Measurements from ENCODE around the gene RGS13.

Gene RGS13

DNA sequence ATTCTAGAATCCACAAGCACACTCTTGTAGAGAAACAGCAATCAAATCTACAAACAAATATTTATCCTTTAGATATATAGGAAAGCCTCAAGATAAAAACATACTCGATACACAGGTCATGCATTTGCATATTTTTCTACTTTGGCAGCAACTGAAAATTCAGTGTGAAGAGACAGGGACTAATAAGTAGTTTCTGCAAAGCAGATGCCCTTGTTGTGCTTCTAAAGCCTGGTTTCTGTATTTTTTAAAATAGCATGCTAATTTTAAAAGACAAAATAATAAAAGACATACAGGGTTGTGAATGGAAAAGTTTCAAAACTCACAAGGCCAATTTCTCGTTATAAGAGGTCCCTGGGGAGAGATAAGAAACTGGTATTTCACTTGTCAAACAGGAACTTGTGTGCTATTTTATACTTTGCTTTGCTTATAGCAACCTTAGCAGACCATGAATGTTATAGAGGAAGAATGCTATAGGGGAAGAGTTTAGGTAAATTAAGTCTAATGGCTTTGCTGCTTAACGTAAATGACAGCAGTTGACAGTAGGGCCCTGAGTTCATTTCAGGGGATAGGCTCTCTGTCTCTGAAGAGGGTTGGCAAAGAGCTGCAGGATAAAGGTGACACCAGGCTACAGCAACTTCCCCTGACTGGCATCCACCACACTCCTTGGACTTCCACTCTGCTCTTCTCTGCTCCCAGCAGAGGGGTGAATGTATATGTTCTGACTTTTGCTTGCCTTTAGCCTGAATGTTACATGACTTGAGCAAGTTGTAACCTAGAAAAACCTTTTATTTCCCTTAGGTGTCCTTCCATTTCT is 9.4 kb upstream of the RGS13 start:
- DNase-seq (ENCODE audit: low read depth in 2 of 3, low spot score in 2 of 3), result no peak

DNA sequence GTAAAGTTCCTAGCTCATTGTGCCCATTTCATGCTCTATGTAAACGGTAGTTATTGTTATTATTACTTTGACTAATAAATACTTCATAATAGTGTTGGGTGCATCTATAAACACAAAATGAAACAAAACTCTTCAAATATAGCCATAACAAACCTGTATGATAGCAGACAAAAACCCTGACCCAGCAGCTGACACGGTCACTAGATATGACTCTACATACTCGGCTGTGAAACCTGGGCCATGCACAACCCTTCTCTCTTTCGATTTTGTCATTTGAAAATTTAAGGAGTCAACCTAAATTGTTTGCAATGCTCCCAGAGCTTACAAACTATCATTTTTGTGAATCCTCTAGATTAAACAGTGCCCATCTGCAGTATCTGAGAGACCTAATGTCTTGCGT is 8.0 kb upstream of the RGS13 start:
- DNase-seq (ENCODE audit: low read depth in 2 of 3, low spot score in 2 of 3), result no peak

DNA sequence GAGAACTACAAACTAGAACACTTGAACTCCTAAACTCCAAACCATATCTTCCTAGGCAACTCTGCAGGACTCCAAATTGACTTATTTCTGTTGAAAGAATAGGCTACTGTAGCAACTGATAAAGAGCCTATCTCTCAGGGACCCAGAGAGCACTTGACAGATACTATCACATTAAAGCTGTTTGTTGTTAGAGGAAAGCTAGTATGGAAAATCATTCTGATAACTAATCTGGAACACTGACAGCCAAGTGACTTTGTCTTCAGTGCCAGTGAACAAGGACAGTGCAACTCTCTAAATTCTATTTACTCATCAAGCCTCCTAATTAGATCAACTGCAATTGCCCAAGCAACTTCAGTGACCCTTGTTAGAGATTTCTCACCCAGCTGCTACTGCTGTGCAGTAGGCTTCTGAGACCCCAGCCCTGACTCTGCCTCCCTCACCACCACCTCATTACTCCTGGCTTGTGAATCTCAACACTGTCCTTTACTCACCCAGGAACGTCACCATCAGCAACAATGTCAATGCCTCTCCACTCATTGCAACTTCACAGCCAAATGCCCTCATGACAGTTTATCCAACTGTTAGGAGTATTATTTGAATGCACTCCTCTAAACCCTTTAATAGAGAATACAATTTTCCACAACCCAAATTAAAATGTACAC is 7.4 kb upstream of the RGS13 start:
- no peak for DNase-seq (ENCODE audit: low read depth in 2 of 3, low spot score in 2 of 3)

GRCh38 chr1:192629612-192630011 is 6.3 kb upstream of the RGS13 start:
- DNase-seq (ENCODE audit: low read depth in 2 of 3, low spot score in 2 of 3), result no peak

- no peak for DNase-seq (ENCODE audit: low read depth in 2 of 3, low spot score in 2 of 3)
Measured at GRCh38 chr1:192630521-192631287, 5.2 kb upstream of the RGS13 start.

DNA sequence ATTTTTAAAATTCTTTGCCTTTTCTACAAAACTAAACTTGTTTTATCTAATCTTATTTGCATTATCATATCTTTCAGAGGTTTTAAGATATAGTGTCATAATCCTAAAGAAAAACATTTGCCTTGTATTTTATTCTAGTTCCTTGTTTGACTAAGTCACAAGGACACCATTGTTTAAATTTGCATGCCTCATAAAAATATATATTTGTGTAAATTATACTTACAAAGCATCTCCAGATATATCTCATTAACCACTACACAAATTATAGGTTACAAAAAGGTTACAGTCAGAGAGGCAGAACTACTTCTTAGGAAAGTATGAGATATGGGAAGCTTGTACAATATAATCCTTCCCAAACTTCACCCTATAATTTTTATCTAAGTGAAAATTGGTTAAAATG is 4.2 kb upstream of the RGS13 start:
- no peak for DNase-seq (ENCODE audit: low read depth in 2 of 3, low spot score in 2 of 3)

DNA sequence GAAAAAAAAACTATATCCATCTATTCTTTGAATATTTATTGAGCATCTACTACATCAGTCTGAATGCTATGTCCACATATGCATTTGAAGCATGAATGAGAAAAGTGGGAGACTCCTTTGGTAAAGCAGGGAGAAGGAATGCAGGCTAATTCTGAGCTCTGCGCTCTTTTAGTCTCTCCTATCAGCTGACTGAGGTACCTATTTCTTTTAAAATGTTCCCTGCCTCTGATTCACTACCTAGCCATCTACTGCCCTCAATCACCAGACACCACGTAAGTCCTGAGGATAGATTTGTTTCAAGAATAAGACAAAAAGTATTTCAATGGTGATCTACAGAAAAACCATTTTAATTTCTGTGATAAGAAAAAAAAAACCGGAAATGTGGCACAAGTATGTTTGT is 3.8 kb upstream of the RGS13 start:
- no peak for DNase-seq (ENCODE audit: low read depth in 2 of 3, low spot score in 2 of 3)

- no peak for DNase-seq (ENCODE audit: low read depth in 2 of 3, low spot score in 2 of 3)
Measured at GRCh38 chr1:192632641-192633532, 3.1 kb upstream of the RGS13 start.

- no peak for DNase-seq (ENCODE audit: low read depth in 2 of 3, low spot score in 2 of 3)
Measured at GRCh38 chr1:192633533-192634253, 2.3 kb upstream of the RGS13 start.

- no peak for DNase-seq (ENCODE audit: low read depth in 2 of 3, low spot score in 2 of 3)
Measured at GRCh38 chr1:192635041-192635440, 906 bp upstream of the RGS13 start.

DNA sequence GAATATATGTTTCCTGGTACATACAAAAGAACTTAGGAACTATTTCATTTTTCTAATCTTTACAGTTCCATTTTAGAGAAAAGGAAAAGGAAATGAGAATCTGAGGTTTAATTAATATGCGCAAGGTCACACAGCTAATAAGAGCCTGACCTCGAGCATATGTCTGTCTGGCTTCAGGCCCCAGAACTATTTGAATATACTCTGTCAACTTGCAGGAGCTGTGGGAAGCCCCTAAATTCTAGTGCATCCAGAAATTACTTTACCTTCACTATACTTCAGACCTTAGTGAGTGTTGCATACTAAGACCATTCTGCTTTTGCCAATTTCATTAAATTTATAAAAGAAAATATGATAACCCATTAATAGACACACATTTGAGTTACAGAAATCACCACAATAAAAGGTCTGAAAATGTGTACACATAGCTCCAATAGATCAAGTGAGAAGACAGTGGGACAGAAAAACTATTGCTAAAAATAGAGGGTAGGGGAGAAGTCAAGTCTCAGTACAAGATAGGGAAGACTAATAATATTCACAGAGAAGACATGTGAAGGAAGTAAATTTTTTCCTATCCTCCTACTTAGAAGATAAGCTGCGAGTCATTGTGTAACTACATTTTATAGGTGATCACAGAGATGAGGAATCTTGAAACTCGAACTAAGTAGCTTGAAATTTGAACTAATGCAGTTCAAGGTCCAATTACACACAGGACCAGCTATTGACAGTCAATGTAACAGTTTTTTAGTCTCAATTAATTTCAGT is 3.8 kb downstream of the RGS13 start:
- no peak for DNase-seq (ENCODE audit: low read depth in 2 of 3, low spot score in 2 of 3)

- no peak for DNase-seq (ENCODE audit: low read depth in 2 of 3, low spot score in 2 of 3)
Measured at GRCh38 chr1:192652159-192652558, 16.2 kb downstream of the RGS13 start.

DNA sequence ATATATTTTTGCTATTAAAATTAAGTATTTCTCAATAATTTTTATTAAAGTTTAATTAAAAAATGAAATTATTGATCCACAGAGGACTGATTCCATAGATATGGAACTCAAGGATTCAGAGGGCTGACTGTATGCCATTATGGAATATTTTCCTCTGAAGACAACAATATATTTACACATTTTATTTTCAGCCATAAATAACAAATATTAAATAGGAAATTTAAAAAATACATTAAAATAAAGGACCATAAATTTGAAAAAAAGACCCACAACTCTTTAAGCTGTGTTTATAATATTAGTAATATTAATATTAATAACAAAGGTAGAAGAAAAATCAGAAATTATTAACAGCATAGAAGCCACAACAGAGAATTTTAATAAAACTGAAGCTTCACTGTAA is 18.2 kb downstream of the RGS13 start:
- DNase-seq (ENCODE audit: low read depth in 2 of 3, low spot score in 2 of 3), result no peak

- DNase-seq (ENCODE audit: low read depth in 2 of 3, low spot score in 2 of 3), result no peak
Measured at GRCh38 chr1:192654591-192655251, 18.8 kb downstream of the RGS13 start.

- no peak for DNase-seq (ENCODE audit: low read depth in 2 of 3, low spot score in 2 of 3)
Measured at GRCh38 chr1:192657760-192658159, 21.8 kb downstream of the RGS13 start.

DNA sequence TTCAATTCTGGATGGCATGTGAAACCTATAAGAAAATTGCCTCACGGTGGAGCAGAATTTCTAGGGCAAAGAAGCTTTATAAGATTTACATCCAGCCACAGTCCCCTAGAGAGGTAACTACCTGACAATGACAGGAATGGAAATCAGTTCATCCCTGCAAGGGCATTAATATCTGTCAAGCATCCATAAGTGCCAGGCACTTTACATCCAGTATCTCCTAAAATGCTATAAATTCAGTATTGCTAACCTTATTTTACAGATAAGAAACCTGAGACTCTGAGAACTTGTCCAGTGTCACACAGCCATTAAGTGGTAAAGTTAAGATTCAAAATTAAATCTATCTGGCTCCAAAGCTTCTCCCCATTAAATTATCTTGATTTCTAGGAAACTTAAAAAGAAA is 22.3 kb downstream of the RGS13 start:
- DNase-seq (ENCODE audit: low read depth in 2 of 3, low spot score in 2 of 3), result no peak

GRCh38 chr1:192660613-192661012 is 24.7 kb downstream of the RGS13 start:
- no peak for DNase-seq (ENCODE audit: low read depth in 2 of 3, low spot score in 2 of 3)

GRCh38 chr1:192668409-192668983 is 32.5 kb downstream of the RGS13 start:
- DNase-seq (ENCODE audit: low read depth in 2 of 3, low spot score in 2 of 3), result no peak

DNA sequence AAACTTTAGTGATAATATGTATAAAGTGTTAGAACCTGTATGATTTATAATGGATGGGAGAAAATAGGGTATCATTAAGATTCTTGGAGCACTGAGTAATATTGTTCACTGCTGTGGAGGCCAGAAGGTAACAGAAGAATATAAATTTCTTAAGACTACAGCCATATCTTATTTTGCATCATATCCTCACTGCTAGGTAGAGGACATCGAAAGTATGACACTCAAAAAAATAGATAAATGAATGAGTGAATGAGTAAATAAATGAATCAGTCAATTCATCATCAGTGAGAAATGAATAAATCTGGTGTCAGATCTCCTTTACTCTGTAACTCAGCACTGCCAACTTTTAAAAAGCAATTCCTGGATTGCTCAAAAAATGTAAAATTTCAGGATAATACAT is 33.2 kb downstream of the RGS13 start:
- no peak for DNase-seq (ENCODE audit: low read depth in 2 of 3, low spot score in 2 of 3)

Measured in activated CD8-positive, alpha-beta memory T cell treated with anti-CD3 and anti-CD28 coated beads for 48 hours (primary cell).